B cell (primary cell): Measurements from ENCODE around the gene RAB6A. TPM values are rescaled to one million over a fixed set of nuclear protein-coding genes. Genes with fewer than 3 reads are reported as not detected.

ENCODE experiments used
- polyA plus RNA-seq: library from polyadenylated mRNA; depleted of rRNA; stranded (reverse); fragments of >200 nt; gene quantifications from 2 replicates; pipeline ENCODE4 v1.2.3, GENCODE V29; 2012
- total RNA-seq, 2 donors: library from RNA; stranded (reverse); fragments of 120-200 nt in 1 of 2; gene quantifications; 1 replicate in 1 of 2; 2 replicates in 1 of 2; pipeline versions ENCODE4 v1.2.3 to v1.2.4, GENCODE V29; 2013 to 2022

The RAB6A gene
- total and polyA plus RNA-seq, 2 donors (not counting 1 experiment from before 2014, with no cell fraction given), result 17.2 to 70.5 TPM

Other genes with a start within 250 kb of the RAB6A start
- gene FAM168A, start 163.0 kb downstream of the RAB6A start, total RNA-seq, result 23.3 and 26.8 TPM in 2 replicates
- gene FAM168A, start 163.0 kb downstream of the RAB6A start, polyA plus RNA-seq, result 9.7 and 11.0 TPM in 2 replicates
- gene PLEKHB1, start 114.5 kb downstream of the RAB6A start, total RNA-seq, result 16.7 and 25.2 TPM in 2 replicates
- 5.7 and 13.8 TPM in 2 replicates for gene PLEKHB1, start 114.5 kb downstream of the RAB6A start, polyA plus RNA-seq
- gene MRPL48, start 26.8 kb upstream of the RAB6A start, total RNA-seq, result 26.6 and 28.3 TPM in 2 replicates
- gene MRPL48, start 26.8 kb upstream of the RAB6A start, polyA plus RNA-seq, result 19.1 and 19.4 TPM in 2 replicates
- gene COA4, start 115.8 kb upstream of the RAB6A start, total RNA-seq, result 59.6 and 60.5 TPM in 2 replicates
- 43.0 and 60.8 TPM in 2 replicates for gene COA4, start 115.8 kb upstream of the RAB6A start, polyA plus RNA-seq
- 19.5 and 19.9 TPM in 2 replicates for gene PAAF1, start 115.9 kb upstream of the RAB6A start, total RNA-seq
- gene PAAF1, start 115.9 kb upstream of the RAB6A start, polyA plus RNA-seq, result 11.2 and 11.5 TPM in 2 replicates
- gene DNAJB13, start 190.0 kb upstream of the RAB6A start, total RNA-seq, result 0.15 TPM in 1 of 2 replicates, not detected in the other
- 0.27 TPM in 1 of 2 replicates, not detected in the other for gene DNAJB13, start 190.0 kb upstream of the RAB6A start, polyA plus RNA-seq
- 613 and 652 TPM in 2 replicates for gene UCP2, start 221.8 kb upstream of the RAB6A start, total RNA-seq
- 497 and 697 TPM in 2 replicates for gene UCP2, start 221.8 kb upstream of the RAB6A start, polyA plus RNA-seq
- 8.4 and 11.0 TPM in 2 replicates for gene UCP3, start 248.0 kb upstream of the RAB6A start, total RNA-seq
- 6.3 and 8.9 TPM in 2 replicates for gene UCP3, start 248.0 kb upstream of the RAB6A start, polyA plus RNA-seq